Lower leg skin (tissue), 3 donors: ENCODE results near the gene WWOX.

ENCODE experiments used
- CTCF ChIP-seq, 3 donors: fragments of 450-650 bp; IDR thresholded peaks; one replicate each; pipeline ENCODE4 v1.5.1; 2016; ENCODE audit warnings: antibody characterized with exemption in 3 of 3, mild to moderate bottlenecking in 3 of 3, moderate library complexity in 2 of 3
- POLR2A ChIP-seq, 2 donors: fragments of 450-650 bp; IDR thresholded peaks; one replicate each; pipeline ENCODE4 v1.6.1; 2016 to 2017; ENCODE audit warnings: antibody characterized with exemption in 2 of 2, mild to moderate bottlenecking in 1 of 2, moderate library complexity in 1 of 2

- TF ChIP-seq CTCF (IDR thresholded peaks at IDR 0.05) (no peak), POLR2A (IDR thresholded peaks at IDR 0.05) (no peak)
These were observed 595.9 kb downstream of the WWOX start for GRCh38 chr16:78695391-78695790.
